Measurements from ENCODE around the gene STN1.

DNA sequence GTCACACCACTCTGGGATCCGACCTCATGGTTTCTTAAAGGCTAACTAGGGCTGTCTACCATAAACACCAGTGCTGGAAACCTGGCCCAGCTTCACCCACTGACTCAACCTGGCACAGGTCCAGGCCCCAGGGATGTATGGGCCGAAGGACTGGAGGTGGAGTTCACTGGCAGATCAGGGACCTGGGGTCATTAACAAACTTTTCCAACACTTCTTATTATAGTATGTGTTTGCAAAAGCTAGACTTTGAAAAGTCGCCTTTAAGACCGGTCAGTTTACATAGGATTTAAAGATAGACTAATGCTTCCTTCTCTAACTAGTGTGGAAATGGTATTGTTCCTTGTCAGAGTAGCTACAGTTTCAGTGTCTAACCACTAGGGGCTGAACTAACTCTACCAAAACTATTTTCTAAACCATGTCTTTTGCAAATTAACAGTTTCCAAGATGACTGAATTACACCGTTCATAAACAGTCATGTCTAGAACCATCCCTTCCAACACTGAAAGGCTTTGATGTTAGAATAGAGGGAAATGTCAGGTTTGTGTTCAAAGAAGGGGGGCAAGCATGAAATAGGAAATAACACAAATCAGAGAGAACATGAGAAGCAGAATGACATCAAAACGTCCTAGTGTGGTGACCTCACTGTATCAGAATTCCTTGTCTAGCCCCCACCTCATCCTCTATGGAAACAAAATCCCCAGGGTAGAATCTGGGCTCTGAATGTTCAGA is 29.7 kb downstream of the STN1 start:
- TF ChIP-seq POLR2A (IDR thresholded peaks at IDR 0.05) (no peak), POLR2AphosphoS5 (IDR thresholded peaks at IDR 0.05) (no peak)
